IMR-90 (cell line): ENCODE data around the gene WFDC13. TPM values are rescaled to one million over a fixed set of nuclear protein-coding genes. Genes with fewer than 3 reads are reported as not detected.
A peak's percentile ranks its signal among the peaks of the same experiment; 100 is the strongest.
"Not testable (repeated sequence)": the region's sequence is repeated elsewhere in the genome, so short reads cannot be mapped to it uniquely, and the experiment has no call there.

Experiments used
- ATAC-seq: fragments of 200-7000 bp; cut with Tn5 transposase; 2 replicates; pipeline ENCODE4 v1.9.1; 2020; ENCODE audit warnings: low read depth, mild to moderate bottlenecking, moderate library complexity
- BruUV-seq: library from RNA; stranded (reverse); fragments of 400-500 nt; replicated peaks from 2 replicates; lab custom pipeline; 2021; lab: Mats Ljungman, UMichigan
- CTCF ChIA-PET: fragments of 300-600 bp; formaldehyde crosslinking; extraction: SDS; loops from one replicate; lab custom pipeline; 2021; ENCODE audit warnings: antibody characterized with exemption; lab: Yijun Ruan, JAX
- POLR2A ChIA-PET: fragments of 300-600 bp; sonication (Branson Sonifier 250); formaldehyde crosslinking; loops from one replicate; lab custom pipeline; 2022; ENCODE audit warnings: antibody characterized with exemption; ENCODE audit not compliant: unreplicated experiment; lab: Charles Lee
- DNase-seq: peaks from one replicate; pipeline ENCODE4 v3.0.0; 2013
- H2AFZ ChIP-seq: replicated peaks from 2 replicates; pipeline ENCODE3; 2013; ENCODE audit warnings: low read length, mild to moderate bottlenecking; ENCODE audit not compliant: poor library complexity
- H2AK5ac ChIP-seq: 2 replicates; pipeline ENCODE4 v1.6.1; 2013; ENCODE audit warnings: low read depth, low read length, inconsistent platforms
- H2AK9ac ChIP-seq: replicated peaks from 2 replicates; pipeline ENCODE3; 2013; ENCODE audit warnings: mild to moderate bottlenecking, low read depth, low read length, moderate library complexity; ENCODE audit not compliant: poor library complexity
- H2BK120ac ChIP-seq: 2 replicates; pipeline ENCODE4 v1.6.1; 2013; ENCODE audit warnings: low read depth, low read length, inconsistent platforms
- H2BK15ac ChIP-seq: 3 replicates; pipeline ENCODE4 v1.6.1; 2013; ENCODE audit warnings: low read depth, low read length, inconsistent platforms
- H2BK20ac ChIP-seq: 2 replicates; pipeline ENCODE4 v1.6.1; 2013; ENCODE audit warnings: low read depth, mild to moderate bottlenecking, inconsistent platforms, low read length, moderate library complexity
- H2BK5ac ChIP-seq: 2 replicates; pipeline ENCODE4 v1.6.1; 2013; ENCODE audit warnings: mild to moderate bottlenecking, low read depth, low read length, inconsistent platforms; ENCODE audit not compliant: poor library complexity, severe bottlenecking
- H3K14ac ChIP-seq: replicated peaks from 2 replicates; pipeline ENCODE4 v1.6.1; 2013; ENCODE audit warnings: low read depth, low read length, inconsistent platforms
- H3K18ac ChIP-seq: 2 replicates; pipeline ENCODE4 v1.6.1; 2013; ENCODE audit warnings: low read depth, low read length, control low read depth
- H3K23ac ChIP-seq: 2 replicates; pipeline ENCODE4 v1.6.1; 2013; ENCODE audit warnings: low read depth, low read length, inconsistent platforms
- H3K27ac ChIP-seq: 2 replicates; pipeline ENCODE4 v1.5.1; 2013; ENCODE audit warnings: mild to moderate bottlenecking, control low read depth, low read length; ENCODE audit not compliant: insufficient read depth
- H3K27me3 ChIP-seq: 2 replicates; pipeline ENCODE4 v1.6.1; 2013; ENCODE audit warnings: low read length; ENCODE audit not compliant: control insufficient read depth, insufficient read depth
- H3K36me3 ChIP-seq: 2 replicates; pipeline ENCODE4 v1.6.1; 2013; ENCODE audit warnings: low read length, mixed read lengths; ENCODE audit not compliant: control insufficient read depth, insufficient read depth
- H3K4ac ChIP-seq: 2 replicates; pipeline ENCODE4 v1.6.1; 2013; ENCODE audit warnings: low read depth, low read length, inconsistent platforms
- H3K4me1 ChIP-seq: 2 replicates; pipeline ENCODE4 v1.6.1; 2013; ENCODE audit warnings: low read length, mixed read lengths; ENCODE audit not compliant: control insufficient read depth, insufficient read depth
- H3K4me2 ChIP-seq: 2 replicates; pipeline ENCODE4 v1.6.1; 2013; ENCODE audit warnings: low read depth, mild to moderate bottlenecking, control low read depth, low read length, moderate library complexity
- H3K4me3 ChIP-seq: 2 replicates; pipeline ENCODE4 v1.5.1; 2013; ENCODE audit warnings: low read depth, mild to moderate bottlenecking, control low read depth, low read length, moderate library complexity; ENCODE audit not compliant: insufficient read depth
- H3K56ac ChIP-seq: 2 replicates; pipeline ENCODE4 v1.6.1; 2013; ENCODE audit warnings: low read length, inconsistent platforms; ENCODE audit not compliant: insufficient read depth; ENCODE audit errors: extremely low read depth
- H3K79me1 ChIP-seq, 2 experiments: 2 replicates each; pipeline ENCODE4 v1.6.1; 2013; ENCODE audit warnings: low read length in 2 of 2, inconsistent platforms in 1 of 2, low read depth in 1 of 2
- H3K9ac ChIP-seq: 2 replicates; pipeline ENCODE4 v1.6.1; 2013; ENCODE audit warnings: low read depth, low read length, control low read depth
- H3K9me1 ChIP-seq: 2 replicates; pipeline ENCODE4 v1.6.1; 2013; ENCODE audit warnings: low read length, inconsistent platforms; ENCODE audit not compliant: insufficient read depth
- H3K9me3 ChIP-seq: 2 replicates; pipeline ENCODE4 v1.6.1; 2013; ENCODE audit warnings: low read length; ENCODE audit not compliant: control insufficient read depth, insufficient read depth
- H4K20me1 ChIP-seq: 2 replicates; pipeline ENCODE4 v1.6.1; 2013; ENCODE audit warnings: low read length, inconsistent platforms; ENCODE audit not compliant: insufficient read depth
- H4K5ac ChIP-seq: 2 replicates; pipeline ENCODE4 v1.6.1; 2013; ENCODE audit warnings: mild to moderate bottlenecking, low read depth, low read length, control low read depth
- H4K8ac ChIP-seq, 2 experiments: 2 replicates each; pipeline ENCODE4 v1.6.1; 2013; ENCODE audit warnings: low read depth in 2 of 2, low read length in 2 of 2, control low read depth in 1 of 2, inconsistent platforms in 1 of 2
- H4K91ac ChIP-seq: 2 replicates; pipeline ENCODE4 v1.6.1; 2013; ENCODE audit warnings: low read depth, low read length, inconsistent platforms; ENCODE audit not compliant: insufficient read depth
- CTCF ChIP-seq: conservative IDR thresholded peaks from 2 replicates; pipeline ENCODE4 v1.5.1; 2012; ENCODE audit warnings: mild to moderate bottlenecking, low read depth, low read length, improper control_type of control experiment
- MAZ ChIP-seq: IDR thresholded peaks from 2 replicates; pipeline ENCODE4 v1.6.1; 2012; ENCODE audit warnings: low read depth, mild to moderate bottlenecking, low read length, improper control_type of control experiment, moderate library complexity, borderline replicate concordance
- POLR2A ChIP-seq: IDR thresholded peaks from 2 replicates; pipeline ENCODE4 v1.6.1; 2012; ENCODE audit warnings: mild to moderate bottlenecking, low read depth, low read length
- WGBS, 2 experiments: methylation state at CpG; one replicate each; pipeline versions ENCODE4 v1.1.5 to v1.1.7; 2013; ENCODE audit warnings: missing lambda C conversion rate in 2 of 2; ENCODE audit not compliant: insufficient read length in 1 of 2; ENCODE audit errors: extremely low coverage in 2 of 2; 5-methylcytosine and 5-hydroxymethylcytosine counted together
- dilution Hi-C: fragments of 300-500 bp; cut with HindIII; formaldehyde crosslinking; loops from one replicate; pipeline ENCODE4 v1.14.3; 2018; ENCODE audit warnings: low sequenced_read_pairs; ENCODE audit not compliant: unreplicated experiment
- in situ Hi-C: fragments of 300-500 bp; cut with MboI; formaldehyde crosslinking; loops from 3 replicates; pipeline ENCODE4 v1.14.3; 2019; ENCODE audit warnings: low sequenced_read_pairs, inconsistent platforms, mixed read lengths
- intact Hi-C: fragments of 100-400 bp; cut with micrococcal nuclease; formaldehyde crosslinking; loops from 2 replicates; pipeline ENCODE4 v1.10.0; 2022
- polyA plus RNA-seq, 3 experiments: library from polyadenylated mRNA; depleted of rRNA; stranded (reverse); fragments of >200 nt; gene quantifications; 2 replicates each; pipeline ENCODE4 v1.2.3, GENCODE V29; 2012; ENCODE audit warnings: low replicate concordance in 1 of 3
- total RNA-seq: library from RNA; depleted of rRNA; stranded (reverse); fragments of >200 nt; gene quantifications from 2 replicates; pipeline ENCODE4 v1.2.3, GENCODE V29; 2012

WFDC13 gene
- total and polyA plus RNA-seq, 2 of the 4 experiments (the other 2 are of a cell fraction), result not detected

- H3K36me3 ChIP-seq, result no peaks in the 10 kb centered on the region
- dilution Hi-C loops, result no loop called here
- no peak overlapping the region for H2BK120ac ChIP-seq
- no peak overlapping the region for H4K8ac ChIP-seq
- intact Hi-C loops, result no loop called here
- H3K4me1 ChIP-seq, result no peaks in the 10 kb centered on the region
- TF ChIP-seq MAZ (no peak), CTCF (0 out of 2 replicates have a peak, but pooled peaks have one; percentile 1), POLR2A (no peak)
- no peaks in the 10 kb centered on the region for H4K20me1 ChIP-seq
- H2AK9ac ChIP-seq, result no peak overlapping the region
- no peak overlapping the region for H2BK20ac ChIP-seq
- H3K4me2 ChIP-seq, result no peak overlapping the region
- H2BK15ac ChIP-seq, result no peak overlapping the region
- no CpG with 5 or more reads among the region's 3 CpGs for WGBS, 2 experiments
- H2AK5ac ChIP-seq, result no peak overlapping the region
- no peak overlapping the region for H2AFZ ChIP-seq
- H3K9me3 ChIP-seq, result no peaks in the 10 kb centered on the region
- H3K9ac ChIP-seq, result no peak overlapping the region
- H4K5ac ChIP-seq, result no peak overlapping the region
- no peaks in the 10 kb centered on the region for H3K27me3 ChIP-seq
- BruUV-seq, result no TSS peak
- in situ Hi-C loops, result no loop called here
- no peak overlapping the region for H2BK5ac ChIP-seq
- ChIA-PET CTCF (interaction anchor here (0.6 kb wide), 1 partner anchor 222 kb away, joined by 4 read pairs; no protein-coding TSS in a partner anchor), POLR2A (no interaction called here)
- no peak for DNase-seq
- H3K27ac ChIP-seq, result no peak overlapping the region
- H3K56ac ChIP-seq, result no peak overlapping the region
- no peak for ATAC-seq
- H3K14ac ChIP-seq, result no peak overlapping the region
- H3K4ac ChIP-seq, result no peak overlapping the region
- H3K79me1 ChIP-seq, result no peaks in the 10 kb centered on the region
- no peak overlapping the region for H3K18ac ChIP-seq
- no peak overlapping the region for H3K4me3 ChIP-seq
- no peaks in the 10 kb centered on the region for H3K9me1 ChIP-seq
- no peak overlapping the region for H3K23ac ChIP-seq
- no peak overlapping the region for H4K91ac ChIP-seq
Observed at GRCh38 chr20:45685896-45686295, 15.9 kb upstream of the WFDC13 start.

- BruUV-seq, H4K91ac ChIP-seq, H3K36me3 ChIP-seq, CTCF ChIA-PET, DNase-seq, H2BK20ac ChIP-seq, H2AK9ac ChIP-seq, ATAC-seq, H3K4me2 ChIP-seq, H3K4me1 ChIP-seq, H2BK15ac ChIP-seq, H2BK120ac ChIP-seq, H3K4me3 ChIP-seq, H3K56ac ChIP-seq, H3K79me1 ChIP-seq, H3K23ac ChIP-seq, H3K9me3 ChIP-seq, H4K8ac ChIP-seq, H4K5ac ChIP-seq, H2AK5ac ChIP-seq, H3K9ac ChIP-seq, H3K9me1 ChIP-seq, H3K4ac ChIP-seq, intact Hi-C loops, dilution Hi-C loops, POLR2A ChIA-PET, H3K27me3 ChIP-seq, H2BK5ac ChIP-seq, in situ Hi-C loops, H3K27ac ChIP-seq, H4K20me1 ChIP-seq, H3K18ac ChIP-seq, H2AFZ ChIP-seq, H3K14ac ChIP-seq: not testable (repeated sequence)
- 80% methylated on average over 1 of the region's 12 CpGs; no CpG with 5 or more reads in 1 of the 2 experiments for WGBS, 2 experiments
Observed at GRCh38 chr20:45693346-45693745, 8.5 kb upstream of the WFDC13 start.
